Tibial artery (tissue), 4 donors: ENCODE data around the gene ACVR1B.
A peak's percentile ranks its signal among the peaks of the same experiment; 100 is the strongest.

Source experiments
- DNase-seq, 2 donors: peaks; one replicate each; pipeline ENCODE4 v3.0.0-alpha.2; 2019
- H3K27ac ChIP-seq, 2 donors: fragments of 200-600 bp; sonication (generic) in 1 of 2; 1 replicate in 1 of 2; 2 replicates in 1 of 2; pipeline ENCODE4 v1.5.1; 2018 to 2019; ENCODE audit warnings: mild to moderate bottlenecking in 1 of 2
- H3K27me3 ChIP-seq, 2 donors: fragments of 200-600 bp; sonication (generic) in 1 of 2; one replicate each; pipeline versions ENCODE4 v1.5.1 to v1.6.0; 2016 to 2019
- H3K36me3 ChIP-seq, 3 donors: fragments of 200-600 bp; sonication (generic) in 2 of 3; one replicate each; pipeline ENCODE4 v1.5.1; 2016 to 2019; ENCODE audit warnings: mild to moderate bottlenecking in 2 of 3
- H3K4me1 ChIP-seq, 4 donors: fragments of 200-600 bp; sonication (generic) in 2 of 4; 1 replicate in 3 of 4; 2 replicates in 1 of 4; pipeline ENCODE4 v1.5.1; 2016 to 2019
- H3K4me3 ChIP-seq, 2 donors: fragments of 200-600 bp; sonication (generic) in 1 of 2; 1 replicate in 1 of 2; 2 replicates in 1 of 2; pipeline ENCODE4 v1.5.1; 2018 to 2019; ENCODE audit warnings: mild to moderate bottlenecking in 2 of 2
- H3K9me3 ChIP-seq, 3 donors: fragments of 200-600 bp; sonication (generic) in 1 of 3; one replicate each; pipeline ENCODE4 v1.5.1; 2016 to 2019
- intact Hi-C: fragments of 100-400 bp; cut with DNase I; formaldehyde crosslinking; loops from one replicate; pipeline ENCODE4 v1.15.0; 2023; ENCODE audit warnings: low total_unique reads
- TF ChIP-seq, protein P1 (sequence below), 2 experiments: fragments of 200-600 bp in 1 of 2; fragments of 450-650 bp in 1 of 2; IDR thresholded peaks; one replicate each; pipeline ENCODE4 v1.5.1; 2017 to 2019; ENCODE audit warnings: antibody characterized with exemption in 2 of 2, mild to moderate bottlenecking in 1 of 2, moderate library complexity in 1 of 2

Gene ACVR1B

DNA sequence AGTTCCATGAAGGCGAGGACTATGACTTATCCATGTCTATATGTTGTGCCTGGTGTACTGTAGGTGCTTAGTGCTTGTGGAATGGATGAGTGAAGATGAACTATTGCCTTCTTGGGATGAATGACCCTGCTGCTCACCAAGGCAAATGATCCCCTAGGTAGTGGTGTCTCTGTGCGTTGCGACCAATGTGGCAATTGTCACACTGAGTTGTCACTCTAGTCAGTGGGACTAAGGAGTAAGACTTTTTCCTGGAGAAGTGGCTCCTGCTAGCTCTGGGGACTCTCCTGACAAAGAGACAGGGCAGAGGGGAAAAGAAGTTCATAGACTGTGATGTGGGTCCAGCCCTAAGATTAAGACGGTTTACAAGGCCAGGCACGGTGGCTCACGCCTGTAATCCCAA lies 3.4 kb upstream of the ACVR1B start:
- H3K27me3 ChIP-seq: no peaks in the 10 kb centered on the region
- no peak for DNase-seq
- no peak overlapping the region for H3K4me3 ChIP-seq
- H3K4me1 ChIP-seq: peaks cover 0 to 6% (median 2%) of the 10 kb centered on the region in 4 donors
- H3K36me3 ChIP-seq: no peaks in the 10 kb centered on the region
- no peak overlapping the region for H3K27ac ChIP-seq
- TF ChIP-seq, protein P1, sequence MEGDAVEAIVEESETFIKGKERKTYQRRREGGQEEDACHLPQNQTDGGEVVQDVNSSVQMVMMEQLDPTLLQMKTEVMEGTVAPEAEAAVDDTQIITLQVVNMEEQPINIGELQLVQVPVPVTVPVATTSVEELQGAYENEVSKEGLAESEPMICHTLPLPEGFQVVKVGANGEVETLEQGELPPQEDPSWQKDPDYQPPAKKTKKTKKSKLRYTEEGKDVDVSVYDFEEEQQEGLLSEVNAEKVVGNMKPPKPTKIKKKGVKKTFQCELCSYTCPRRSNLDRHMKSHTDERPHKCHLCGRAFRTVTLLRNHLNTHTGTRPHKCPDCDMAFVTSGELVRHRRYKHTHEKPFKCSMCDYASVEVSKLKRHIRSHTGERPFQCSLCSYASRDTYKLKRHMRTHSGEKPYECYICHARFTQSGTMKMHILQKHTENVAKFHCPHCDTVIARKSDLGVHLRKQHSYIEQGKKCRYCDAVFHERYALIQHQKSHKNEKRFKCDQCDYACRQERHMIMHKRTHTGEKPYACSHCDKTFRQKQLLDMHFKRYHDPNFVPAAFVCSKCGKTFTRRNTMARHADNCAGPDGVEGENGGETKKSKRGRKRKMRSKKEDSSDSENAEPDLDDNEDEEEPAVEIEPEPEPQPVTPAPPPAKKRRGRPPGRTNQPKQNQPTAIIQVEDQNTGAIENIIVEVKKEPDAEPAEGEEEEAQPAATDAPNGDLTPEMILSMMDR (IDR thresholded peaks at IDR 0.05): no peak
- intact Hi-C loops: no loop called here
- H3K9me3 ChIP-seq: peaks cover 0 to 7% (median 6%) of the 10 kb centered on the region in 3 donors

DNA sequence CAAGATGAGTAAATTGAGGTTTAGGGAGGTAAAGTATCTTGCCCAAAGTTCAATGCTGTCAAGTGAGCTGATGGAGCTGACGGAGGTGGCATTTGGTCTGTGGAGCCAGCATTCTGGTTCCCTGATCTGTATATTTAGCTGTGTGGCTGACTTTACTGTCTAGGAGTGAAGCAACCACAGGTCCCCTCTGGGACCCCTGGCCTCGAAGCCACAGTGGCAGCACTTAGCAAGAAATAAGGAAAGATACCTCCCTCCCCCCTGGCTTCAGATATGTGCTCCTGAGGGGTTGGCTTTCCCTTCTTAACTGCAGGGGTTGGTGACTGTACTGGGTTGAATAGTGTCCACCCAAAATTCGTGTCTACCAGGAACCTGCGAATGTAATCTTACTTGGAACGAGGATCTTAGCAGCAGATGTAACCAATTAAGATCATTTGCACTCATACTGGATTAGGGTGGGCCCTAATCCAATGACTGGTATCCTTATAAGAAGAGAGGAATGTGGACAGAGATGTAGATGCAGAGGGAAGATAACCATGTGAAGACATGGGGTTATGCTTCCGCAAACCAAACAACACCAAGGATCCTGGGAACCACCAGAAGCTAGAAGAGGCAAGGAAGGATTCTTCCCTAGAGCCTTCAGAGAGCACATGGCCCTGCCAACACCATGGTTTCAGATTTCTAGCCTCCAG lies 2.0 kb upstream of the ACVR1B start:
- intact Hi-C loops: no loop called here
- DNase-seq: no peak
- H3K27me3 ChIP-seq: no peaks in the 10 kb centered on the region
- no peak overlapping the region for H3K27ac ChIP-seq
- H3K9me3 ChIP-seq: peaks cover 0 to 6% (median 1%) of the 10 kb centered on the region in 3 donors
- TF ChIP-seq, protein P1 (IDR thresholded peaks at IDR 0.05): no peak
- H3K36me3 ChIP-seq: no peaks in the 10 kb centered on the region
- no peak overlapping the region for H3K4me3 ChIP-seq
- peaks cover 0 to 19% (median 10%) of the 10 kb centered on the region in 4 donors for H3K4me1 ChIP-seq

DNA sequence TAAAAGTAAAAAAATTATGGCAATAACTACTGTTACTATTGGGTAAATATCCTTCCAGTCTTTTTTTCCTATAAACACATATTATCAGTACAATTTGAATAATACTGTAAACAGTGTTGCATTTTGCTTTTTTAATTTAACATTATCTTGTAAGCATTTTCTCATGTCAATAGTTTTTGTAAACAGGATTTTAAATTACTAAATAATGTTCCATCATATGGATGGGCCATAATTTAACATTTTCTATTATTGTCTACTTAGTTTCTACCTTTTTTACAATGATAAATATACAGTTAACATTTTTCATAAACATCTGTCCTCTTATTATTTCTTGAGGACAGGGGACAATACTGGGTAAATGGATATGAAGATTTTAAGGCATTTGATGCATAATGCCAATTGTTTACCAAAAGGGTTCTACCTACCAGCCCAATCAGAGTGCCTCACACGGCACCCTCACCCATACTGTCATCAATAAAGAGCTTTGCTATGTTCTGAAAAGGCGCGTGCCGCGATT lies 759 bp upstream of the ACVR1B start:
- DNase-seq: no peak
- intact Hi-C loops: no loop called here
- no peaks in the 10 kb centered on the region for H3K27me3 ChIP-seq
- peak overlapping the region; percentile 63 to 72 for H3K27ac ChIP-seq
- H3K36me3 ChIP-seq: no peaks in the 10 kb centered on the region
- TF ChIP-seq, protein P1 (IDR thresholded peaks at IDR 0.05): no peak
- H3K4me1 ChIP-seq: peaks cover 0 to 31% (median 22%) of the 10 kb centered on the region in 4 donors
- H3K4me3 ChIP-seq: peak overlapping the region; percentile 99
- no peaks in the 10 kb centered on the region for H3K9me3 ChIP-seq

DNA sequence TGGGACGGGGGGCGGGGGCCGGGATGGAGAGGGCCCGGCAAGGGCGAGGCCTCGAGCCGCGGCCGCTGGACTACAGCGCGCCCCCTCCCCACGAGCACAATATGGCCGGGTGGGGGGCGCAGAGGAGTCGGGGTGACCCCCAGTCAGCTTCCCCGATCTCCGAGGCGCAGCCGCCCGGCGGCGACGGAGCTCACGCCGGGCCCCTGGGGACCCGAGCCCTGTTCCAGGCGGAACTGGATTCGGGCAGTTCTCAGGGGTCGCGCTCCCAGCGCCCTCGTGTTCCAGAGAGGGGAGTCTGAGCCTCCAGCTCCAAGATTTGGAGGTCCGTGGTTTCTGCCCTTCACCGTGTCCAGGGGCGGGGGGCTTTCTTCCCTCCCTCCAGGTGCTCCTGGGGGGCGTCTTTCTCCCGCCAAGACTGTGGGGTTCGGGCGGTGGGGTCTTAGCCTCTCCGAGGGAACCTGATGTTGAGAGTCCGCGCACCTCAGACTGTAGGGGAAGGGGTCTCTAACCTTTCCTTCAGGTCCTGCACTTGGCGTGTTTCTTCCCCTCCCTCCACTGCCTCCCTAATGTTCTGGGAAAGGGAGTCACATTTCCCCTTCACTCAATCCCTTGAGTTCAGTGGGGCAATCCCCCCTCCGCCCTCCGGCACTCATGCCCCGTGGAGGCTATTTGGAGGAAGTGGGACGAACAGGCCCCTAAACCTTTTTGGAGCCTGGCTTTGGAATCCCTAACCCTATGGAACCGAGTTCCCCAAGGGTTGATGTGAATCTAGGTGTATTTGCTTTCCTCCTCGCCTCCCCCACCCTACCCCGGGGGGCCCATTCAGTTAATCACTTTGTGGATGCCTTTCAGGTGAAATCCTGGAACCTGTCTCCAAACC lies 584 bp downstream of the ACVR1B start:
- peaks cover 0 to 40% (median 26%) of the 10 kb centered on the region in 4 donors for H3K4me1 ChIP-seq
- H3K36me3 ChIP-seq: no peaks in the 10 kb centered on the region
- no peaks in the 10 kb centered on the region for H3K27me3 ChIP-seq
- TF ChIP-seq, protein P1 (IDR thresholded peaks at IDR 0.05): no peak
- peak overlapping the region; percentile 95 to 98 for H3K27ac ChIP-seq
- H3K4me3 ChIP-seq: peak overlapping the region; percentile 99
- H3K9me3 ChIP-seq: no peaks in the 10 kb centered on the region
- DNase-seq: peak; percentile 60 to 78
- intact Hi-C loops: no loop called here

DNA sequence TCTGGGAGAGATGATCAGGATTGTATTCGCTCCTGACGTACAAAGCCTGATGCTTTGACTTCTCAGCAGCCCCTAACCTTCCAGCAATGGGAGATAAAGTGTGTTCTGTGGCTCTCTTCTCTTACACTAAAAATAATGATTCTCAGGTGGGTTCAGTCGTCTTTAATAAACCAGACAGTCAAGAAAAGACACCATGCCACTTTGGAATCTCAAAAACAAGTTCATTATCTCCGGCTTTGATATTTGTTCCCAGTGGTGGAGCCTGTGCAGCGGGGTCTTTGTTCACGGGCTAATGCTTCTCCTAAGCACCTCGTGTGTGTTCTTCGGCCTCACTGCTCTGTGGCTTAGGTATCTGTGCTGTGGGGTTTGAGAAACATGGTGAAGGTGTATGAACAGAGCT lies 1.6 kb downstream of the ACVR1B start:
- peak overlapping the region; percentile 99 for H3K4me3 ChIP-seq
- H3K4me1 ChIP-seq: peaks cover 0 to 50% (median 27%) of the 10 kb centered on the region in 4 donors
- H3K27ac ChIP-seq: peak overlapping the region; percentile 95 to 98
- no peaks in the 10 kb centered on the region for H3K27me3 ChIP-seq
- H3K36me3 ChIP-seq: no peaks in the 10 kb centered on the region
- TF ChIP-seq, protein P1 (IDR thresholded peaks at IDR 0.05): no peak
- no peak for DNase-seq
- intact Hi-C loops: no loop called here
- H3K9me3 ChIP-seq: no peaks in the 10 kb centered on the region
